ENCODE data around the gene PRKCA.

- TF ChIP-seq CTCF (IDR thresholded peaks at IDR 0.05) (no peak), EP300 (IDR thresholded peaks at IDR 0.05) (no peak), POLR2A (IDR thresholded peaks at IDR 0.05) (no peak)
These were observed 186.5 kb downstream of the PRKCA start for GRCh38 chr17:66488864-66489263.

All from ovary (tissue), 3 donors.